ENCODE measurements around the gene SGTA.
A peak's percentile ranks its signal among the peaks of the same experiment; 100 is the strongest.

The SGTA gene

GRCh38 chr19:2815191-2815614 is 32.1 kb upstream of the SGTA start:
- no peak overlapping the region for H3K27ac ChIP-seq (ENCODE audit: extremely low read depth, low read depth, low read length)
- peaks cover 0 to 43% of the 10 kb centered on the region in 2 experiments; a peak in 1 of 3 replicates for H3K36me3 ChIP-seq (ENCODE audit: control insufficient read depth in 2 of 2, insufficient read depth in 1 of 2, low read length in 2 of 2)
- no peaks in the 10 kb centered on the region for H3K9me3 ChIP-seq (ENCODE audit: control insufficient read depth, insufficient read depth, low read depth, low read length)
- H3K4me3 ChIP-seq (ENCODE audit: low read depth, low read length) = no peak overlapping the region
- ChIA-PET CTCF (no interaction called here), POLR2A (interaction anchor here (0.6 kb wide), 1 partner anchor 497 kb away, joined by 6 read pairs; no protein-coding TSS in a partner anchor)
- H3K4me1 ChIP-seq (ENCODE audit: control insufficient read depth, insufficient read depth, low read length) = no peaks in the 10 kb centered on the region
- no peak for TF ChIP-seq ZNF747 (tag by site-specific recombination; IDR thresholded peaks at IDR 0.05)
- TF ChIP-seq ZNF843 (tag by site-specific recombination; IDR thresholded peaks at IDR 0.05) = no peak
- no peak for TF ChIP-seq ZFP41 (tag by site-specific recombination; IDR thresholded peaks at IDR 0.05; ENCODE audit: borderline replicate concordance)
- no peak for TF ChIP-seq ZNF148 (tag by site-specific recombination; IDR thresholded peaks at IDR 0.05; ENCODE audit: borderline replicate concordance)
- TF ChIP-seq GLIS2 (tag by site-specific recombination; IDR thresholded peaks at IDR 0.05) = peak; percentile 60
- TF ChIP-seq ZNF121 (tag by site-specific recombination; IDR thresholded peaks at IDR 0.05) = no peak
- TF ChIP-seq GLIS1 (tag by site-specific recombination; IDR thresholded peaks at IDR 0.05) = peak; percentile 73
- TF ChIP-seq ZNF580 (tag by site-specific recombination; IDR thresholded peaks at IDR 0.05) = no peak
- no peak for TF ChIP-seq ZSCAN16 (tag by site-specific recombination; IDR thresholded peaks at IDR 0.05)
- no peak for TF ChIP-seq REST (tag by site-specific recombination; IDR thresholded peaks at IDR 0.05)
- no peak for TF ChIP-seq ZBTB26 (tag by site-specific recombination; optimal IDR thresholded peaks at IDR 0.05)
- TF ChIP-seq ZNF311 (tag by site-specific recombination; IDR thresholded peaks at IDR 0.05; ENCODE audit: borderline replicate concordance) = no peak
- no peak for TF ChIP-seq ZNF391 (tag by site-specific recombination; IDR thresholded peaks at IDR 0.05; ENCODE audit: borderline replicate concordance, low read depth)
- TF ChIP-seq ZNF707 (tag by site-specific recombination; IDR thresholded peaks at IDR 0.05) = no peak
- no peak for TF ChIP-seq ZNF362 (tag by site-specific recombination; IDR thresholded peaks at IDR 0.05)
- TF ChIP-seq ZNF416 (tag by site-specific recombination; IDR thresholded peaks at IDR 0.05) = no peak
- no peak for TF ChIP-seq SCRT2 (tag by site-specific recombination; IDR thresholded peaks at IDR 0.05)
- no peak for TF ChIP-seq ZNF174 (tag by site-specific recombination; IDR thresholded peaks at IDR 0.05)
- no peak for TF ChIP-seq ZNF571 (tag by site-specific recombination; IDR thresholded peaks at IDR 0.05)
- no peak for TF ChIP-seq FEZF1 (tag by site-specific recombination; IDR thresholded peaks at IDR 0.05)
- TF ChIP-seq ZNF324 (tag by site-specific recombination; IDR thresholded peaks at IDR 0.05) = no peak
- TF ChIP-seq ZIC2 (tag by site-specific recombination; IDR thresholded peaks at IDR 0.05) = peak; percentile 44; the same call in 1 of the 2 replicates
